Measurements from ENCODE around the gene ARL16.

ARL16 gene

GRCh38 chr17:81720267-81721071 lies 36.9 kb upstream of the ARL16 start:
- DNase-seq (ENCODE audit: low read depth) = no peak
- no peak overlapping the region for H3K4me3 ChIP-seq (ENCODE audit: low read depth, low read length)
- TF ChIP-seq CTCF (IDR thresholded peaks at IDR 0.05; ENCODE audit: control insufficient read depth, extremely low read depth, insufficient read depth) = no peak

GRCh38 chr17:81719410-81720266 lies 36.0 kb upstream of the ARL16 start:
- no peak overlapping the region for H3K4me3 ChIP-seq (ENCODE audit: low read depth, low read length)
- TF ChIP-seq CTCF (IDR thresholded peaks at IDR 0.05; ENCODE audit: control insufficient read depth, extremely low read depth, insufficient read depth) = no peak
- DNase-seq (ENCODE audit: low read depth) = no peak

GRCh38 chr17:81717766-81718089 lies 34.1 kb upstream of the ARL16 start:
- DNase-seq (ENCODE audit: low read depth) = no peak
- no peak for TF ChIP-seq CTCF (IDR thresholded peaks at IDR 0.05; ENCODE audit: control insufficient read depth, extremely low read depth, insufficient read depth)
- no peak overlapping the region for H3K4me3 ChIP-seq (ENCODE audit: low read depth, low read length)

GRCh38 chr17:81717049-81717765 lies 33.6 kb upstream of the ARL16 start:
- DNase-seq (ENCODE audit: low read depth) = no peak
- H3K4me3 ChIP-seq (ENCODE audit: low read depth, low read length) = no peak overlapping the region
- no peak for TF ChIP-seq CTCF (IDR thresholded peaks at IDR 0.05; ENCODE audit: control insufficient read depth, extremely low read depth, insufficient read depth)

- H3K4me3 ChIP-seq (ENCODE audit: low read depth, low read length) = no peak overlapping the region
- no peak for TF ChIP-seq CTCF (IDR thresholded peaks at IDR 0.05; ENCODE audit: control insufficient read depth, extremely low read depth, insufficient read depth)
- no peak for DNase-seq (ENCODE audit: low read depth)
These were observed 33.0 kb upstream of the ARL16 start for GRCh38 chr17:81716674-81716996.

GRCh38 chr17:81715872-81716673 lies 32.5 kb upstream of the ARL16 start:
- H3K4me3 ChIP-seq (ENCODE audit: low read depth, low read length) = no peak overlapping the region
- DNase-seq (ENCODE audit: low read depth) = no peak
- no peak for TF ChIP-seq CTCF (IDR thresholded peaks at IDR 0.05; ENCODE audit: control insufficient read depth, extremely low read depth, insufficient read depth)
